ENCODE measurements around the gene PTPRG.
"Not testable (repeated sequence)": the region's sequence is repeated elsewhere in the genome, so short reads cannot be mapped to it uniquely, and the experiment has no call there.

The PTPRG gene

DNA sequence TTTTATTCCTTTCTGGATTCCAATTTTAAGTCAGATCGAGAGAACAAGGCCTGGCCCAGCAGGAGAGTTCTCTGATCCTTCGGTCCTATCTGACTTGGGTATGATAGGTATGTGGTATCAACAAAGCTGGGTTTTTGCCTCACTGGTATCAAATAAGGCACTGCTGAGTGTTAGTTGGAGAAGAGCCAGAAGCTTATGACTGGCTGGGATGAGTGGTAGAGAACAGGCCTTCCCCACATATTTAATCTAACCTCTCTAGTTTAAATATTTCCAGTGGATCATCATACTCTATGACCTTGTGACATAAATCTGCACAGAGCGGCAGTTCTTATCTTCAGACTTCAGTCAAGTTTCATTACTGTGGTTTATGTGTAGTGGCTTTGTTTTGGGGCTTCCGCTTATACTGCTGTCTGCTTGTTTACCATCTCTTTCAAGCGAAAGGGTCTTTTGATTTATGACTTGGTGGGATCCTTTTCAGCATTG, 164.5 kb downstream of the PTPRG start:
- peak; percentile 37 for DNase-seq (ENCODE audit: low spot score)

GRCh38 chr3:61727435-61727834, 166.1 kb downstream of the PTPRG start:
- no peak for DNase-seq (ENCODE audit: low spot score)

GRCh38 chr3:61729038-61729634, 167.8 kb downstream of the PTPRG start:
- no peak for DNase-seq (ENCODE audit: low spot score)

DNA sequence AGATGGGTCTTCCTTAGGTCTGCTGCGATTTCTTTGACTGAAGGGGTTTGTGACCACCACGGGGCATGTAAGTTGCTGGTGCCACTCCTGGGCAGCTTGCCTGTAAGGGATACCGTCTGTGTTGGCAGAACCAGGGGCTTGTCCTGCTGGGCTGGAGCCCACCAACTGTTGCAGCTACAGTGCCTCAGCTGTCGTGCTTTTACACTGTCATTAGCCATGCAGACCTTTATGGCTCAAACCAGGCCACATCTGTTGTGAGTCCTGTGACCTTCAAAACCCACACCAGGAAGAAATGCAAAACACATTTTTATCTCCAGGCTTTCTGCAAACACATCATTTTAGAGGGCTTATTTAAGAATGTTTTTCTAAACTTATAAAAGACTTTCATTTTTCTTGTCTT, 168.7 kb downstream of the PTPRG start:
- no peak for DNase-seq (ENCODE audit: low spot score)

GRCh38 chr3:61730577-61731231, 169.3 kb downstream of the PTPRG start:
- DNase-seq (ENCODE audit: low spot score) = no peak

DNA sequence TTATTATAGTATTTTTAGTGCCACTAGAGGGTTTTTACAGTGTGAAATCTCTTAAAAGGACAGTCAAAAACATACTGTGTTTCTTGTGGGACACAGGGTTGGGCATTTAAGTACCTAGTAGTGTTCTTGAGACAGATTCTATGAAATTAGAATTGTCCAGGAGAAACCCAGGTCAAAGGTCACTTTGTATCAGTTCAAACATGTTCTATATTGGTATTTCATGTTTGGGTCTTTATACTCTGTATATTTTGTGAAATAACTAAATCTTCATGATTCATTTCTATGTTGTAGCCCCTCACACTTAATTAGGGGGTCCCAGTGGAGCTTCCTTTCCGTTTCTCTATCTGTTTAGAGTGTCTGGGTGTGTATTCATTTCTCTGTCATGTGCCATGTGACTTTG, 171.6 kb downstream of the PTPRG start:
- DNase-seq (ENCODE audit: low spot score) = no peak

DNA sequence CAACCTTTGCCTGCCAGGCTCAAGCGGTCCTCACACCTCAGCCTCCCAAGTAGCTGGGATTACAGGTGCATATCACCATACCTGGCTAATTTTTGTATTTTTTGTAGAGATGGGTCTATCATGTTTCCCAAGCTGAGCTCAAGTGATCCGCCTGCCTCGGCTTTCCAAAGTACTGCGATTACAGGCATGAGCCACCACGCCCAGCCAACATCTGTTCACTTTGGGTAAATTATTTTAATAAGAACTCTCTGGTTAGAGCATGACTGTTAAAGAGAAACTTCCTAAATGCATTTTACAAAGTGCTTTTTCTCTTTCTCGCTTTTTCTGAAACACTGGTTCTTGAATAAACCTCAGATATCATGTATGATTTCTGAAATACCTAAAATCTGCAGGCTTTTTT, 172.5 kb downstream of the PTPRG start:
- no peak for DNase-seq (ENCODE audit: low spot score)

DNA sequence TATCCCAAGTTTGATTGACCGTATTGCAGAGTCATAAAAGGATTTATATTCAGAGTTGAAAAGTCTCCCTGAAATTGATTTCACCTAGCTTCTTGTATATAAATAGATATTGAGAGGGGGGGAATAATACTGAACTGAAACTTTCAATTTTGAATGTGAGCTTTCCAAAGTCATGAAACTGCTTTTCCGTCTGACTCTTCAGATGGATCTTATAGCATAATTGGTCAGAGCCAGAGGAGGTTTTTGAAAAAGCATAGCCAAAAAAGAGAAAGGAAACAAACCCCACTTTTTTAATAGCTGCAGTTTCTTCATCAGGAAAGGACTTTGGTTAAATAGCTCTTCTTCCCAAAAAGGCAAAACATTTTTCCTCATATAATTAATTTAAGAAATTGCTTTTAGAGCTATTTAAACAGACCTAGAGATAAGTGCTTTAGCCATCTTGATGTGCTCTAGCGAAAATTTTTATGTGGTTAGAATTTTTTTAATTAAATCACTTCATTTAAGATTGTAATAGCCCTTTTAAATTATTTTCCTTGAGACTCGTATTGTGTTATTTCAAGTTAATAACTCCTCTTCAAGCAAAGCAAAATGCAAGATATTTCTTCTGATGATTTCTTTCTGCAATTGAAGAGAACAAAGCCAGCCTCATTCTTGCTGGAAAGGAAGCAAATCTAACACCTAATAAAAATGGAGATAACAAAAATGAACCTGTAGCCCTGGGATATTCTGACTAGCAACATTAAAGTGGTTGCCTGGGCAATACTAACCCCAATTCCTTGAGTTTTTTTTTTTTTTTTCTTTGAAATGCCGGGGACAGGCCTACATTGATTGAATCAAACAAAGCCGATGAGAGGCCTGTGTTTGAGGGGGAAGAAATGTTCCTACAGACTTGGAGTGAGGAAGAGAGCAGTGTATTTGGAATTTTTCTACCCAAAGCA, 173.6 kb downstream of the PTPRG start:
- no peak for DNase-seq (ENCODE audit: low spot score)

- DNase-seq (ENCODE audit: low spot score) = no peak
Observed at GRCh38 chr3:61736506-61736905, 175.1 kb downstream of the PTPRG start.

GRCh38 chr3:61739640-61740039, 178.3 kb downstream of the PTPRG start:
- DNase-seq (ENCODE audit: low spot score) = no peak

DNA sequence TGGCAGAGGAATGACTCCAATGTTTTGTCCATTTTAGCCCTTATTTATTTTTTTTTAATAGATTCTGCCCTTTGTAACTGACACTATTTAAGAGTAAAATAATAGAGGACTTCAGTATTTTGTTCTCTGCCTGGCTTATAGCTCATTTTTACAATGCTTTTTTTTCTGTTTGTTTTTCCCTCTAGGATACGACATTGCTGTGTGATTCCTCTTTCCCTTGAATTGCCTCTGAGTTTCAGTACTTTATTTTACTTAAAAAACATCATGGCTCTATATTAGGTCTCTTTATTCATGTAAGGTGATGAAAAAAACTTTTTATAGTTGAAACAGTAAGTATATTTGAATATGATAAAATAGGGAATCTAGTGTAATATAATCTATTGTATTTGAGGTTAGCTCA, 179.1 kb downstream of the PTPRG start:
- DNase-seq (ENCODE audit: low spot score) = no peak

GRCh38 chr3:61741551-61741950, 180.2 kb downstream of the PTPRG start:
- DNase-seq (ENCODE audit: low spot score) = no peak

DNA sequence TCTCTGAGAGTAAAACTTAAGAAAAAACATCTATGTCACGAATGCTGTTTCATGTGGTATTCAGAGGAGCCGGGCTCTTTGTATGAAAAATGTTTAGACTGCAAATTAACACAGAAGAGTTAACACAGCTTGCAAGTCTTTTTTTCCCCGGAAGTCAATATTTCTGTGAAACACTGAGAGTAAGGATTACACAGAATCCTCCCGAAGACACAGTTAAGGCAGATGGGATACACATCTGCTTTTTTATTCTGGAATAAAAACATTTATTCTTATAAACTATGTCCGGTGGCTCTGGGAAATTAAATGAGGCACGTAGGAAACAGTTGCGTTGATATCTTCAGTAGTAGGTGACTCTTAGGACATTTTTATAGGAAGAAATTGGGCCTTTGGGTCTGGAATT, 180.6 kb downstream of the PTPRG start:
- no peak for DNase-seq (ENCODE audit: low spot score)

DNA sequence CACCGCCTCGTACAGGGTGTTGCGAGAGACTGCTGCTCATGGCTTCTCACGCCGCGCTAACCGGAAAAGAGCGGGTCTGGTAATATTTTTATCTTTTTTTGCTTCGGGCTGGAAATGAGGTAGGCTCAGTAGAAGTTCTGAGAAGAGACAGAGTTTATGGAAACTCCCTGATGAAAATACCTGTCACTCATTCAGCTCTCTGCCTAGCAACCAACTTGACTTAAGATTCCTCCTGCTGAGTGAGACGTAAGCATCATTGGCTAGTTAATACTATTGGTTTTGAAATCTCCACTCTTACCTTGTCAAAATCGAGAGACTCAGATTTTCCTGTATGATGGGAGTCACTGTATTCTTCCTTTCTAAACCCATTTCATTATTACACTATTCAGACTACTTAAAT, 181.7 kb downstream of the PTPRG start:
- DNase-seq (ENCODE audit: low spot score) = no peak

DNA sequence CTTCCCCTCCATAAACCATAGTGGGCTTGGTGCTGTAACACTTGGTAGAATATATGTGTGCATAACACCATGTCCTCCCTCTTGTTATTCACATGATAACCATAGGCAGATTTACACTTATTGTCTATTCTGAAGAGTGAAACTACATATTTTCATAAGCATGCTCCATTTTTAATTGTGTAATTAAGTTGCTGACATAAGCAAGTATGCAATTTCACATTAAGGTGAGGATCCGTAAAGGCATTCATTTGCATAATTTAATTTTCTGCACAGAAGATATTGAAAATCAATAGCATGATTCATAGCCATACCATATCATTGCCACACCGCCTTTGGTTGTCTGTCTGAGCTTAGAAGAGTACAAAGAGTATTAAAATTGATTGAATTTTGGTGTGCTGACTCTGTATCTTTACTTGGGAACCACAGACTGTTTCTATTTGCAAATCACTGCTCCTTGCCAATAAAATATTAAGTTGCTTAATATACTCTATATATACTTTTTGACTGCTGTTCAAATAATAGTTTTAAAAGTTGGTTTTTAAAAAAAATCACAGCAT, 182.4 kb downstream of the PTPRG start:
- no peak for DNase-seq (ENCODE audit: low spot score)

DNA sequence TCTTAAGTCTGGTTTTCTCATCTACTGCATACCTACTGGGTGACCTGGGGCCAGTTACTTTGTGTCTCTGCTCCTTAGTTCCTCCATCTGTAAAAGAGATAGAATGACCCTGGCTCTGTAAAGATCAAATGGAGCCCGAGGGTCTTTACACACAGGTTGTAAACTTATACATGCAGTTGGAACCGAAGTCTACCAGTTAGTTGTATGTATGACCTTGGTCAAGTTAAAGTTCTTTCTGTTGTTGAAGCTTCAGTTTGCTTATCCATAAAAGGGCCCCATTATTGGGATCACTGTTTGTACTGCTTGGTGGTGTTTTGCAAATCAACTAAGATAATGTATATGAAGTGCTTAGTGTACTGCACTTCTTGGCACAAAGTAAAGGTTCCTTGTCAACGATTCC, 186.9 kb downstream of the PTPRG start:
- no peak for DNase-seq (ENCODE audit: low spot score)

DNA sequence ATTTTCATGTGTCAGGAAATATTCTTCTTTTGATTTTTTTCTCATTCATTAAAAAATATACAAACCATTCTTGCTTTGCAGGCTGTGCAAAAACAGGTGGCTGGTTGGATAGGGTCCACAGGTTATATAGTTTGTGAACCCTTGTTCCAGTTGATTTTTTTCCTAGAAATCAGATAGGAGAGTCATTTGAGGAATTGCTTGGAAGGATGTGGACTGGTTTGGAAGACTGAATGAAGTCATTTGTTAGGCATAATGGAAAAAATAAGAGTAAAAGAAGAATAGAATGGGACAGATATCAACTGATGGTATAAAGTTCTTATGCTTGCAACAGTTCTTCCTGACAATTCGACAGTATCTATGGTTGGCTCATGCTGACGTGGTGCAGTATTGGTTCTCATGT, 189.4 kb downstream of the PTPRG start:
- no peak for DNase-seq (ENCODE audit: low spot score)

- no peak for DNase-seq (ENCODE audit: low spot score)
Observed at GRCh38 chr3:61758839-61759238, 197.5 kb downstream of the PTPRG start.

GRCh38 chr3:61760783-61761182, 199.4 kb downstream of the PTPRG start:
- not testable (repeated sequence) for DNase-seq (ENCODE audit: low spot score)

- DNase-seq (ENCODE audit: low spot score) = no peak
Observed at GRCh38 chr3:61761694-61762430, 200.5 kb downstream of the PTPRG start.

- no peak for DNase-seq (ENCODE audit: low spot score)
Observed at GRCh38 chr3:61765157-61765876, 203.9 kb downstream of the PTPRG start.

Measured in SW480 (cell line).